Neural progenitor cell (in vitro differentiated cells): ENCODE data around the gene MEF2D. TPM values are rescaled to one million over a fixed set of nuclear protein-coding genes. Genes with fewer than 3 reads are reported as not detected.

Source experiments
- DNase-seq: peaks from one replicate; pipeline ENCODE4 v3.0.0-alpha.2; 2016; ENCODE audit warnings: low spot score
- H2AFZ ChIP-seq: fragments of 200-600 bp; sonication (generic); replicated peaks from 2 replicates; pipeline ENCODE4 v1.6.1; 2016; ENCODE audit warnings: antibody characterized with exemption
- H3F3A ChIP-seq: fragments of 200-600 bp; sonication (generic); 2 replicates; pipeline ENCODE4 v1.6.1; 2016; ENCODE audit warnings: antibody characterized with exemption, low read depth
- H3K27ac ChIP-seq: fragments of 200-600 bp; sonication (generic); 2 replicates; pipeline ENCODE4 v1.5.1; 2016; ENCODE audit warnings: mild to moderate bottlenecking
- H3K27me3 ChIP-seq: fragments of 200-600 bp; sonication (generic); 2 replicates; pipeline ENCODE4 v1.6.1; 2016; ENCODE audit warnings: mild to moderate bottlenecking, moderate library complexity
- H3K36me3 ChIP-seq: fragments of 200-600 bp; sonication (generic); 2 replicates; pipeline ENCODE4 v1.5.1; 2016
- H3K4me1 ChIP-seq: fragments of 200-600 bp; sonication (generic); 2 replicates; pipeline ENCODE4 v1.6.1; 2016; ENCODE audit warnings: mixed run types
- H3K4me2 ChIP-seq: fragments of 200-600 bp; sonication (generic); 2 replicates; pipeline ENCODE4 v1.6.1; 2016
- H3K4me3 ChIP-seq: fragments of 200-600 bp; sonication (generic); 2 replicates; pipeline ENCODE4 v1.5.1; 2016
- H3K79me2 ChIP-seq: fragments of 200-600 bp; sonication (generic); 2 replicates; pipeline ENCODE4 v1.6.1; 2016; ENCODE audit warnings: low read depth
- H3K9ac ChIP-seq: fragments of 200-600 bp; sonication (generic); 2 replicates; pipeline ENCODE4 v1.6.1; 2016
- H3K9me3 ChIP-seq: fragments of 200-600 bp; sonication (generic); 2 replicates; pipeline ENCODE4 v1.5.1; 2016; ENCODE audit warnings: low read depth
- H4K20me1 ChIP-seq: fragments of 200-600 bp; sonication (generic); 2 replicates; pipeline ENCODE4 v1.6.1; 2016; ENCODE audit warnings: low read depth
- H3K27ac Mint-ChIP-seq: 3 replicates; pipeline ENCODE4 v1.8.0; 2021; ENCODE audit warnings: mixed read lengths
- H3K27me3 Mint-ChIP-seq: 2 replicates; pipeline ENCODE4 v1.8.0; 2022; ENCODE audit warnings: low read depth, mild to moderate bottlenecking, inconsistent platforms, moderate library complexity, mixed read lengths; ENCODE audit not compliant: insufficient read depth
- H3K36me3 Mint-ChIP-seq: 3 replicates; pipeline ENCODE4 v1.8.0; 2021; ENCODE audit warnings: mixed read lengths
- H3K4me1 Mint-ChIP-seq: 3 replicates; pipeline ENCODE4 v1.8.0; 2021; ENCODE audit warnings: mixed read lengths
- H3K4me3 Mint-ChIP-seq: 3 replicates; pipeline ENCODE4 v1.8.0; 2021; ENCODE audit warnings: mild to moderate bottlenecking, moderate library complexity, mixed read lengths
- H3K9me3 Mint-ChIP-seq: 3 replicates; pipeline ENCODE4 v1.8.0; 2020; ENCODE audit warnings: mixed read lengths
- CTCF ChIP-seq: fragments of 200-600 bp; sonication (generic); IDR thresholded peaks from 2 replicates; pipeline ENCODE4 v1.5.1; 2017; ENCODE audit warnings: antibody characterized with exemption, mild to moderate bottlenecking
- EZH2 ChIP-seq: fragments of 200-600 bp; sonication (generic); IDR thresholded peaks from 2 replicates; pipeline ENCODE4 v1.6.1; 2017; ENCODE audit warnings: antibody characterized with exemption, mild to moderate bottlenecking, moderate library complexity
- EZH2phosphoT487 ChIP-seq: fragments of 200-600 bp; sonication (generic); IDR thresholded peaks from 2 replicates; pipeline ENCODE4 v1.6.1; 2017; ENCODE audit warnings: antibody characterized with exemption
- total RNA-seq: library from RNA; depleted of rRNA; stranded (reverse); fragments of >200 nt; gene quantifications from 2 replicates; pipeline ENCODE4 v1.2.3, GENCODE V29; 2015; ENCODE audit warnings: low replicate concordance

MEF2D gene
- total RNA-seq, 1 donor from 2014 or later = 1.8 TPM

DNA sequence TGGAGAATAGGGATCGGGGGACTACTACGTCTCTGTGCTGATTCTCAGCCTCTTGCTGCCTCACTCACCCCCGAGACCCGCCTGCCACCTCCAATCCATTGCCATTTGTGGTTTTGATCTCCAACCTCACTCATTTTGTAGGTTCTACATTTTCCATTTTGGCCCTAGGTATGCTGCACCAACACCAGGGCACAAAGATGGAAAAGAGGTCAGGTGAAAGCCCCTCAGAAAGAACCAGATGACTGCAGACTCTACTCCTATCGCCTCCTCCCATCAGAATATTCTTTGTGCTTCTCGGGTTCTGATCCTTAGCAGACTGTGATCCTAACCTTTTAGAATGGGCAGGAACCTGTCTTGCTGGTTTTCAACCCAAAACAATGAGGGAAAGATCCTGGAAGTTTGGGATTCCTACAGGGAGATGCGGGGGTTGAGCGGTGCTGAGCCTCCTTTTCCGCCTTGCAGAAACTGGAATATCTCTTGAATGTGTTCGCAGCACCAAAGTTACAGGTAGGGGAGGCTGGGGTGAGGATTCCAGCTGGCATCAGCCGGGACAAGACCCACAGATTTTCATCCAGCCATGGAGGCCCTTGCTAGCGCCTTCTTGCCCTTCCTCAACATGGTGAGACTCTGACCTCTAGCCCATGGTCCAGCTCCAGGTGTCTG lies 78.5 kb downstream of the MEF2D start:
- Mint-ChIP-seq H3K36me3 (no peaks in the 10 kb centered on the region), H3K9me3 (peaks cover 5% of the 10 kb centered on the region), H3K4me1 (peaks cover 12% of the 10 kb centered on the region), H3K4me3 (peak overlapping the region; percentile 62), H3K27ac (no peak overlapping the region), H3K27me3 (peaks cover 94% of the 10 kb centered on the region)
- TF ChIP-seq EZH2phosphoT487 (no peak), EZH2 (peak; percentile 10)
- H3F3A ChIP-seq = peaks cover 11% of the 10 kb centered on the region
- no peak overlapping the region for H3K27ac ChIP-seq
- H3K9ac ChIP-seq = no peak overlapping the region
- no peaks in the 10 kb centered on the region for H3K79me2 ChIP-seq
- no peak overlapping the region for H2AFZ ChIP-seq
- H3K4me2 ChIP-seq = peak overlapping the region; percentile 55
- no peaks in the 10 kb centered on the region for H3K9me3 ChIP-seq
- peaks cover 4% of the 10 kb centered on the region for H3K4me1 ChIP-seq
- peaks cover 54% of the 10 kb centered on the region for H4K20me1 ChIP-seq
- peaks cover 100% of the 10 kb centered on the region for H3K27me3 ChIP-seq
- peak overlapping the region; percentile 9 for H3K4me3 ChIP-seq
- H3K36me3 ChIP-seq = no peaks in the 10 kb centered on the region
- no peak for DNase-seq

GRCh38 chr1:156421062-156421938 lies 79.3 kb downstream of the MEF2D start:
- Mint-ChIP-seq H3K4me3 (peak overlapping the region; percentile 78), H3K27ac (no peak overlapping the region), H3K36me3 (no peaks in the 10 kb centered on the region), H3K27me3 (peaks cover 91% of the 10 kb centered on the region), H3K4me1 (peaks cover 12% of the 10 kb centered on the region), H3K9me3 (peaks cover 5% of the 10 kb centered on the region)
- H3K27ac ChIP-seq = no peak overlapping the region
- H2AFZ ChIP-seq = no peak overlapping the region
- H3K4me3 ChIP-seq = peak overlapping the region; percentile 15
- DNase-seq = peak; percentile 93
- H3K9ac ChIP-seq = no peak overlapping the region
- peaks cover 4% of the 10 kb centered on the region for H3K4me1 ChIP-seq
- TF ChIP-seq EZH2 = no peak
- peak; percentile 75 for TF ChIP-seq EZH2phosphoT487
- peaks cover 100% of the 10 kb centered on the region for H3K27me3 ChIP-seq
- H3K79me2 ChIP-seq = no peaks in the 10 kb centered on the region
- H3K9me3 ChIP-seq = no peaks in the 10 kb centered on the region
- H3K4me2 ChIP-seq = peak overlapping the region; percentile 55
- H3K36me3 ChIP-seq = no peaks in the 10 kb centered on the region
- peaks cover 11% of the 10 kb centered on the region for H3F3A ChIP-seq
- peaks cover 61% of the 10 kb centered on the region for H4K20me1 ChIP-seq

- Histone ChIP-seq H3K9ac (no peak overlapping the region), H3K4me3 (peak overlapping the region; percentile 6), H3K9me3 (no peaks in the 10 kb centered on the region), H3F3A (peaks cover 11% of the 10 kb centered on the region), H3K4me2 (peak overlapping the region; percentile 55), H3K79me2 (no peaks in the 10 kb centered on the region), H3K27ac (no peak overlapping the region), H3K36me3 (no peaks in the 10 kb centered on the region), H2AFZ (no peak overlapping the region), H4K20me1 (peaks cover 63% of the 10 kb centered on the region), H3K27me3 (peaks cover 100% of the 10 kb centered on the region), H3K4me1 (peaks cover 4% of the 10 kb centered on the region)
- peaks cover 12% of the 10 kb centered on the region for H3K4me1 Mint-ChIP-seq
- peak; percentile 54 for DNase-seq
- no peak overlapping the region for H3K27ac Mint-ChIP-seq
- H3K27me3 Mint-ChIP-seq = peaks cover 85% of the 10 kb centered on the region
- H3K9me3 Mint-ChIP-seq = peaks cover 5% of the 10 kb centered on the region
- H3K36me3 Mint-ChIP-seq = no peaks in the 10 kb centered on the region
- TF ChIP-seq CTCF (no peak), EZH2 (peak; percentile 100), EZH2phosphoT487 (peak; percentile 99)
- H3K4me3 Mint-ChIP-seq = peak overlapping the region; percentile 78
These were observed 80.1 kb downstream of the MEF2D start for GRCh38 chr1:156420205-156421061.

DNA sequence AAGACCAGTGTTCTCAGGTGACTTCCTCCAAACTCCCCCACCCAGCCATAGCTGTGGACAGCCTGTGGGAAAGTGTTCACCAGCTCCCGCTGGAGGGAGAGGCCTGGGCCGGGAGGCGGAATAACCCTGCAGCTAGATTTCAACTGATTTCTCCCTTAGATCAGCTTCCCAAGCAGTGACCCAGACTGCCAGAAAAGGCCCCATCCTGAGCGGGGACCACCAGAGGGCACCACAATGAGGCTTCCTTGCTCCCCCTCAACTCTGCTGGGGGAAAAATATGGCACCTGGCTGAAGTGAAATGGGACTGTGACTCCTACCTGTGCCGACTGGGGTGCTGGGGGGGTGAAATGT lies 80.7 kb downstream of the MEF2D start:
- peaks cover 11% of the 10 kb centered on the region for H3F3A ChIP-seq
- H3K27ac ChIP-seq = no peak overlapping the region
- H4K20me1 ChIP-seq = peaks cover 67% of the 10 kb centered on the region
- no peaks in the 10 kb centered on the region for H3K79me2 ChIP-seq
- peak overlapping the region; percentile 55 for H3K4me2 ChIP-seq
- TF ChIP-seq CTCF (peak; percentile 62), EZH2 (no peak), EZH2phosphoT487 (no peak)
- H3K4me3 ChIP-seq = peak overlapping the region; percentile 6
- peak; percentile 68 for DNase-seq
- H3K4me1 ChIP-seq = peaks cover 4% of the 10 kb centered on the region
- H2AFZ ChIP-seq = no peak overlapping the region
- Mint-ChIP-seq H3K4me1 (peaks cover 12% of the 10 kb centered on the region), H3K27me3 (peaks cover 85% of the 10 kb centered on the region), H3K4me3 (peak overlapping the region; percentile 43), H3K9me3 (peaks cover 5% of the 10 kb centered on the region), H3K27ac (no peak overlapping the region), H3K36me3 (no peaks in the 10 kb centered on the region)
- no peak overlapping the region for H3K9ac ChIP-seq
- H3K27me3 ChIP-seq = peaks cover 100% of the 10 kb centered on the region
- H3K9me3 ChIP-seq = no peaks in the 10 kb centered on the region
- H3K36me3 ChIP-seq = no peaks in the 10 kb centered on the region
